ENCODE results near the gene DAD1. TPM values are rescaled to one million over a fixed set of nuclear protein-coding genes. Genes with fewer than 3 reads are reported as not detected.

Gene DAD1
- total RNA-seq, 3 donors from 2014 or later, result 192 to 238 (median 202) TPM

DNA sequence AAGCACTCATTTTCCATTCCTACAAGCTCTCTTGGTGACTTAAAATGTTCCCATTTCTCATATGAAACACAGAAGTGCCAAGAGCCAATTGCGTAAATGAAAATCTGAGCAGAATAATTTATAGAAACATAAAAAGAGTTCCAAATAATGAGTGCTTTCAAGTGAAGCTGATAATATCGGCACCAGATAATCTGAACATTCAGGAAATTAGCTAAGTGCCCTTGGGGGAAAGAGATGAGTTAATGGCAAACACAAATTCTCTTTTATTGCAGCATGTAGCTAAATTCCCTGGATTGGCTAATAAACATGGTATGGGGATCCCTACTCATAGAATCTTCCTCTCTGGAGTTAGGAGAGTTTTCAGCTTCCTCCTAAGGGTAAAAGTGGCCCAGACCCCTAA lies 46.7 kb downstream of the DAD1 start:
- no peak overlapping the region for H3K4me3 ChIP-seq
- TF ChIP-seq POLR2A (IDR thresholded peaks at IDR 0.05), result no peak
- TF ChIP-seq POLR2AphosphoS5 (IDR thresholded peaks at IDR 0.05), result no peak
- TF ChIP-seq, protein P1, sequence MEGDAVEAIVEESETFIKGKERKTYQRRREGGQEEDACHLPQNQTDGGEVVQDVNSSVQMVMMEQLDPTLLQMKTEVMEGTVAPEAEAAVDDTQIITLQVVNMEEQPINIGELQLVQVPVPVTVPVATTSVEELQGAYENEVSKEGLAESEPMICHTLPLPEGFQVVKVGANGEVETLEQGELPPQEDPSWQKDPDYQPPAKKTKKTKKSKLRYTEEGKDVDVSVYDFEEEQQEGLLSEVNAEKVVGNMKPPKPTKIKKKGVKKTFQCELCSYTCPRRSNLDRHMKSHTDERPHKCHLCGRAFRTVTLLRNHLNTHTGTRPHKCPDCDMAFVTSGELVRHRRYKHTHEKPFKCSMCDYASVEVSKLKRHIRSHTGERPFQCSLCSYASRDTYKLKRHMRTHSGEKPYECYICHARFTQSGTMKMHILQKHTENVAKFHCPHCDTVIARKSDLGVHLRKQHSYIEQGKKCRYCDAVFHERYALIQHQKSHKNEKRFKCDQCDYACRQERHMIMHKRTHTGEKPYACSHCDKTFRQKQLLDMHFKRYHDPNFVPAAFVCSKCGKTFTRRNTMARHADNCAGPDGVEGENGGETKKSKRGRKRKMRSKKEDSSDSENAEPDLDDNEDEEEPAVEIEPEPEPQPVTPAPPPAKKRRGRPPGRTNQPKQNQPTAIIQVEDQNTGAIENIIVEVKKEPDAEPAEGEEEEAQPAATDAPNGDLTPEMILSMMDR (IDR thresholded peaks at IDR 0.05), result no peak
- intact Hi-C loops (cut with DNase I; ENCODE audit: low total_unique reads), result no loop called here
- no peaks in the 10 kb centered on the region for H3K9me3 ChIP-seq
- H3K4me1 ChIP-seq, result peaks cover 0 to 7% of the 10 kb centered on the region in 2 donors
- H3K27ac ChIP-seq, result no peak overlapping the region
- no peaks in the 10 kb centered on the region for H3K27me3 ChIP-seq
- no peak for DNase-seq (ENCODE audit: low spot score in 2 of 2)
- no peaks in the 10 kb centered on the region for H3K36me3 ChIP-seq

DNA sequence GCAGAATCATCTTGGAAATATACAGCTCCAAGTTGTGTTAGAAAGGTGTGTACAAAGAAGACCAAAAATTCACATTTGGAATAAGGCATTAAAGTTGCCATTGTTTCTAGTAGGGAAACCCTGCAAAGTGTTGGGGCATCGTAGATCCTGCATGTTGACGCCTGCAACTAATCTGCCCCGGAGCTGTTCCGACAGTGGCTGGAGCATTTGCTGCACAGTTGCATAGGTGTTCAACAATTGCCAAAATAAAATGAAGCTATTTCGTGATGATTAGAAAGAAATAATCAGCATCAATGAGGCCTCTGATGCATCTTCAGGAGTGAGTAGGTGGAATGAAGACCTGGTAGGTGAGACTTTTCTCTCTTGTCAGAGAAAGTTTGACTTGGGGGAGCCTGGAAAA lies 47.3 kb downstream of the DAD1 start:
- TF ChIP-seq POLR2A (IDR thresholded peaks at IDR 0.05) (no peak), POLR2AphosphoS5 (IDR thresholded peaks at IDR 0.05) (no peak)
- TF ChIP-seq, protein P1 (IDR thresholded peaks at IDR 0.05), result no peak
- H3K9me3 ChIP-seq, result no peaks in the 10 kb centered on the region
- no peak overlapping the region for H3K4me3 ChIP-seq
- H3K27ac ChIP-seq, result no peak overlapping the region
- peaks cover 0 to 11% of the 10 kb centered on the region in 2 donors for H3K4me1 ChIP-seq
- no peaks in the 10 kb centered on the region for H3K36me3 ChIP-seq
- intact Hi-C loops (cut with DNase I; ENCODE audit: low total_unique reads), result no loop called here
- DNase-seq (ENCODE audit: low spot score in 2 of 2), result no peak
- no peaks in the 10 kb centered on the region for H3K27me3 ChIP-seq

DNA sequence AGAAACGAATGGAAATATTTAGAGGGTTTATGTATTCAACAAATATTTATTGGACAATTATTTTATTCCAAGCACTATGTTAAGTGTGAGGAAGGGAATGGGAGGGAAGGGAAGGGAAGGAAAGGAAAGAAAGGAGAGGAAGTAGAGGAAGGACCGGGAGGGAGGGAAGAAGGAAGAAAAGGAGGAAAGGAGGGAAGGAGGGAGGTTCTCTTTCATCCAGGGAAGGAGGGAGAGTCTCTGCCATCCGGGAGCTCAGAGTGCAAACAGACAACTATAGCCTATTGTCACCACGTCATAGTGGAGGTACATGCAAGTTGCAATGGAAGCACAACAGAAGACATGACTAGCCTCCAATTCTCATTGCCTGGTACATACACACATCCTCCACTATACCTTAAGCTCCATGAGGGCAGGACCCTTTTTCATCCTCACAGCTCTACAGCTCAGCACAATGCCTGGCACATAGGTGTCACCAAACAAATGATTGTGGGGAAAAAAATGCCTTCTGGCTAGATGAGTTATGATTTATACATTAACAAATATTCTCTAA lies 48.1 kb downstream of the DAD1 start:
- intact Hi-C loops (cut with DNase I; ENCODE audit: low total_unique reads), result no loop called here
- TF ChIP-seq, protein P1 (IDR thresholded peaks at IDR 0.05), result no peak
- no peak for TF ChIP-seq POLR2AphosphoS5 (IDR thresholded peaks at IDR 0.05)
- no peak for TF ChIP-seq POLR2A (IDR thresholded peaks at IDR 0.05)
- no peak for DNase-seq (ENCODE audit: low spot score in 2 of 2)
- H3K36me3 ChIP-seq, result no peaks in the 10 kb centered on the region
- H3K9me3 ChIP-seq, result no peaks in the 10 kb centered on the region
- H3K4me1 ChIP-seq, result peaks cover 0 to 11% of the 10 kb centered on the region in 2 donors
- no peak overlapping the region for H3K4me3 ChIP-seq
- peak overlapping the region in 1 of 2 donors; percentile 15 for H3K27ac ChIP-seq
- H3K27me3 ChIP-seq, result no peaks in the 10 kb centered on the region

DNA sequence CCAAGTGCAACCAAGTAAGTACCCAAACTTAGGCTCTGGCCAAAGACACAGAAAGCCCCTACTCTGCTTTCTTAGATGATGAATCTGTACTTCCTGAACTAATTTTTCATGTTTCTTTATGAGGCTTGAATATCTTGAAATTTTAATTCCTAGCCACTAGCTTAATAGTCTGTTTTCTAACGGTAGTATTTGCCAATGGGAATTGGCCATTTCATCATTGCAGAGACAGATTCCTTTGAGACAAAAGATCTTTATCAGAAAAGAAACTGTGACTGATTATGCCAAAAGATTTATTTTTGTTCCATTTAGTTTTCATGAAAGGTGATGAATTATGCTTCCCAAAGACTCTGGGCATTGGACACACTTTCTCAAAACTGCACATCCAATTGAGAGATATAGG lies 48.7 kb downstream of the DAD1 start:
- no peaks in the 10 kb centered on the region for H3K27me3 ChIP-seq
- intact Hi-C loops (cut with DNase I; ENCODE audit: low total_unique reads), result no loop called here
- no peak overlapping the region for H3K4me3 ChIP-seq
- no peak overlapping the region for H3K27ac ChIP-seq
- H3K36me3 ChIP-seq, result no peaks in the 10 kb centered on the region
- no peaks in the 10 kb centered on the region for H3K9me3 ChIP-seq
- TF ChIP-seq POLR2AphosphoS5 (IDR thresholded peaks at IDR 0.05) (no peak), POLR2A (IDR thresholded peaks at IDR 0.05) (no peak)
- TF ChIP-seq, protein P1 (IDR thresholded peaks at IDR 0.05), result no peak
- no peak for DNase-seq (ENCODE audit: low spot score in 2 of 2)
- peaks cover 0 to 11% of the 10 kb centered on the region in 2 donors for H3K4me1 ChIP-seq

DNA sequence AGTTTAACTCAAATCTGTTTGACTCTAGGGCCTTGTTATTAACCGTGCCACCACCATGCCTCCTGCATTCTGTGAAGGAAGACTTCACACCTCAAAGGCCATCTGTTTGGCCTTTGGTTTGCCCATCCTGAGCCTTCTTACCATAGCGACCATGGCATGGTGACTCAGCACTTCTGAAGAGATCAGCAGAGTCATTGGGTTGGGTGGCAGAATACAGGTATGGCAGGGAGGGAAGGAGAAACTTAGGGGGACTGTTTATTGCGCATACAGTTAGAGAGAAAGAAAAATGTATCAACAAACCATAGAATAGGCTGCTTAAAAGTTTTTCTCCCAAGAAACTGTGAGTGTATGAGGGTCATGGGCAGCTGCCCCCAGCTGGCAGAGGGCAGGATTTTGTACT lies 49.2 kb downstream of the DAD1 start:
- Histone ChIP-seq H3K27me3 (no peaks in the 10 kb centered on the region), H3K36me3 (no peaks in the 10 kb centered on the region), H3K27ac (no peak overlapping the region), H3K4me1 (peaks cover 0 to 11% of the 10 kb centered on the region in 2 donors), H3K4me3 (no peak overlapping the region), H3K9me3 (no peaks in the 10 kb centered on the region)
- no peak for TF ChIP-seq POLR2A (IDR thresholded peaks at IDR 0.05)
- TF ChIP-seq, protein P1 (IDR thresholded peaks at IDR 0.05), result no peak
- TF ChIP-seq POLR2AphosphoS5 (IDR thresholded peaks at IDR 0.05), result no peak
- intact Hi-C loops (cut with DNase I; ENCODE audit: low total_unique reads), result no loop called here
- no peak for DNase-seq (ENCODE audit: low spot score in 2 of 2)
